OCI-LY1 (cell line): ENCODE results near the gene PRKCD.
A peak's percentile ranks its signal among the peaks of the same experiment; 100 is the strongest.

Experiments
- H2AFZ ChIP-seq: fragments of 200-600 bp; sonication (generic), shearing (Covaris generic); 2 replicates; pipeline ENCODE4 v1.6.0; 2014; ENCODE audit warnings: antibody characterized with exemption, mild to moderate bottlenecking, low read length
- H3F3A ChIP-seq: fragments of 200-600 bp; sonication (generic), shearing (Covaris generic); 2 replicates; pipeline ENCODE4 v1.6.0; 2014; ENCODE audit warnings: mild to moderate bottlenecking, antibody characterized with exemption, low read length, moderate library complexity; ENCODE audit not compliant: insufficient read depth
- H3K27ac ChIP-seq: fragments of 200-600 bp; sonication (generic); 2 replicates; pipeline ENCODE4 v1.5.1; 2014; ENCODE audit warnings: low read length, mixed run types, mild to moderate bottlenecking, low read depth; ENCODE audit not compliant: poor library complexity, severe bottlenecking
- H3K27me3 ChIP-seq: fragments of 200-600 bp; sonication (generic); 2 replicates; pipeline ENCODE4 v1.6.0; 2014; ENCODE audit warnings: antibody characterized with exemption, mild to moderate bottlenecking, low read length, moderate library complexity; ENCODE audit not compliant: insufficient read depth
- H3K36me3 ChIP-seq: fragments of 200-600 bp; sonication (generic); 2 replicates; pipeline ENCODE4 v1.6.1; 2014; ENCODE audit warnings: mild to moderate bottlenecking, antibody characterized with exemption, low read length, moderate library complexity, mixed read lengths; ENCODE audit not compliant: insufficient read depth
- H3K4me1 ChIP-seq: fragments of 200-600 bp; sonication (generic); 2 replicates; pipeline ENCODE4 v1.5.1; 2014; ENCODE audit warnings: mild to moderate bottlenecking, low read length, moderate library complexity; ENCODE audit not compliant: insufficient read depth, severe bottlenecking
- H3K4me2 ChIP-seq: fragments of 200-600 bp; sonication (generic), shearing (Covaris generic); 2 replicates; pipeline ENCODE4 v1.6.1; 2014; ENCODE audit warnings: low read length
- H3K4me3 ChIP-seq: fragments of 200-600 bp; sonication (generic); 2 replicates; pipeline ENCODE4 v1.5.1; 2014; ENCODE audit warnings: low read length, low read depth, mild to moderate bottlenecking, mixed read lengths; ENCODE audit not compliant: poor library complexity, severe bottlenecking
- H3K79me2 ChIP-seq: fragments of 200-600 bp; shearing (Covaris generic); 2 replicates; pipeline ENCODE4 v1.6.1; 2016; ENCODE audit warnings: mixed run types, low read length, mixed read lengths; ENCODE audit not compliant: insufficient read depth
- H3K9ac ChIP-seq: fragments of 200-600 bp; sonication (generic), shearing (Covaris generic); 2 replicates; pipeline ENCODE4 v1.6.1; 2014; ENCODE audit warnings: mild to moderate bottlenecking, low read length, mixed read lengths
- H3K9me2 ChIP-seq: fragments of 200-600 bp; sonication (generic), shearing (Covaris generic); 2 replicates; pipeline ENCODE4 v1.6.1; 2014; ENCODE audit warnings: low read depth, mild to moderate bottlenecking, low read length, mixed read lengths
- H3K9me3 ChIP-seq: fragments of 200-600 bp; shearing (Covaris generic); 2 replicates; pipeline ENCODE4 v1.6.1; 2014; ENCODE audit warnings: low read length, mixed read lengths
- H4K20me1 ChIP-seq: fragments of 200-600 bp; sonication (generic), shearing (Covaris generic); 2 replicates; pipeline ENCODE4 v1.6.0; 2016; ENCODE audit warnings: mild to moderate bottlenecking, low read length; ENCODE audit not compliant: insufficient read depth
- CTCF ChIP-seq: fragments of 200-600 bp; sonication (generic), shearing (Covaris generic); IDR thresholded peaks from 2 replicates; pipeline ENCODE4 v1.5.1; 2017; ENCODE audit warnings: mild to moderate bottlenecking, antibody characterized with exemption, low read length, moderate library complexity, mixed read lengths
- EZH2 ChIP-seq: fragments of 200-600 bp; sonication (generic), shearing (Covaris generic); IDR thresholded peaks from 2 replicates; pipeline ENCODE4 v1.8.0; 2017; ENCODE audit warnings: borderline replicate concordance, mixed run types, mild to moderate bottlenecking, antibody characterized with exemption, low read length, moderate library complexity, mixed read lengths

PRKCD gene

GRCh38 chr3:53173107-53173506 is 12.1 kb downstream of the PRKCD start:
- no peak overlapping the region for H3K9ac ChIP-seq
- no peaks in the 10 kb centered on the region for H4K20me1 ChIP-seq
- H3K27me3 ChIP-seq, result no peaks in the 10 kb centered on the region
- no peak overlapping the region for H3K4me3 ChIP-seq
- no peaks in the 10 kb centered on the region for H3K79me2 ChIP-seq
- H2AFZ ChIP-seq, result no peak overlapping the region
- TF ChIP-seq EZH2 (no peak), CTCF (no peak)
- H3K27ac ChIP-seq, result peak overlapping the region; percentile 2
- H3K4me1 ChIP-seq, result peaks cover 40% of the 10 kb centered on the region
- H3F3A ChIP-seq, result no peaks in the 10 kb centered on the region
- no peaks in the 10 kb centered on the region for H3K9me3 ChIP-seq
- H3K4me2 ChIP-seq, result no peak overlapping the region
- H3K9me2 ChIP-seq, result no peaks in the 10 kb centered on the region
- peaks cover 7% of the 10 kb centered on the region; the same call in 1 of the 2 replicates for H3K36me3 ChIP-seq

GRCh38 chr3:53174346-53175250 is 13.6 kb downstream of the PRKCD start:
- Histone ChIP-seq H3K27ac (no peak overlapping the region), H3K9me2 (no peaks in the 10 kb centered on the region), H4K20me1 (no peaks in the 10 kb centered on the region), H3K27me3 (no peaks in the 10 kb centered on the region), H3K9ac (peak overlapping the region; percentile 13; the same call in 1 of the 2 replicates), H3K9me3 (no peaks in the 10 kb centered on the region), H3K79me2 (no peaks in the 10 kb centered on the region), H3K4me3 (no peak overlapping the region), H3F3A (no peaks in the 10 kb centered on the region), H2AFZ (no peak overlapping the region), H3K36me3 (peaks cover 7% of the 10 kb centered on the region; the same call in 1 of the 2 replicates), H3K4me2 (no peak overlapping the region; the same call in 1 of the 2 replicates), H3K4me1 (peaks cover 43% of the 10 kb centered on the region)
- peak; percentile 43; the same call in 1 of the 2 replicates for TF ChIP-seq CTCF
- no peak for TF ChIP-seq EZH2

DNA sequence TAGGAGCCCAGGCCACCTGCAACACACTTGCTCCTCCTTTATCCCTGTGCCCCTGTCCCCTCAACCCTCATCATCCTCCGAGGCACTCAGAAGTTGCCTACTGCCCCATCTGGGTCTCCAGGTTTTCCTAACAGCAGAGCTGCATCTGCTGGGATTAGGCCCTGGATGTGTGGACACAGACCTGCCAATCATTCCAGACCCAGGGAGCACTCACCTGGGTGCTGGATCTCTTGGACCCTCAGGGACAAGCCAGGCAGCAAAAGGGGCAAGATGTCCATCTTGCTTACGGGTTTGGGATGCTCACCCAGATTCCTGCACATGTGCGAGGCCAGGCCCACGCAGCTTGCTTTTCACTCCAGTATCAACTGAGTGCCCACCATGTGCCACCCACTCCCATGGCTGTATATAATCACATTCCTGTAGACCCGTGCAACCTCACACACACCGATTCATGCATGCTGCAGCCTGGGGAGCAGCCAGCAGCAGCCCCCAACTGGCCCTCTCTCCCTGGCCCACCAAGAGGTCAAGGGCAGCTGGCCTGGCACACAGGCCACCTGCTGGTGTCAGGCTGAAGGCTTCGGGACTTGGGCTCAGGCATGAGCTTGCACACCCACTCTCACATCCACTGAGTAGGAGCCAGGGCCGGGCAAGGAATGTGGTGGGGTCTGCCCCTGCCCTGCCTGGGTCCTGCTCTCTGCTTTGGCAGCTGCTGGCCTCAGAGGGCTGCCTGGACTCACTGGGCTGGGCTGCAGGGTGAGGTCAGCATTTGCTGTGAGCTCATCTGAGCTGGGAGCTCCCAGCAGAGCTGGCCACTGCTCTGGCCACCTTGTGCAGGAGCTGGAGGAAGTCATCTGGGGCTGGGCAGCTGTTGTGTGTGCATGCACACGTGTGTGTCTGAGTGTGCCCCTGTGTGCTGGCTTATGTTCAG is 14.9 kb downstream of the PRKCD start:
- Histone ChIP-seq H3K4me2 (no peak overlapping the region), H3K4me1 (peaks cover 47% of the 10 kb centered on the region), H3K9me3 (no peaks in the 10 kb centered on the region), H3K79me2 (no peaks in the 10 kb centered on the region), H4K20me1 (no peaks in the 10 kb centered on the region), H3K27me3 (no peaks in the 10 kb centered on the region), H3K9ac (no peak overlapping the region), H3K9me2 (no peaks in the 10 kb centered on the region), H3K36me3 (peaks cover 7% of the 10 kb centered on the region; the same call in 1 of the 2 replicates), H3K27ac (no peak overlapping the region), H2AFZ (no peak overlapping the region), H3K4me3 (no peak overlapping the region), H3F3A (no peaks in the 10 kb centered on the region)
- no peak for TF ChIP-seq EZH2
- TF ChIP-seq CTCF, result no peak
